Fibroblast of lung (primary cell): Measurements from ENCODE around the gene ABLIM3. TPM values are rescaled to one million over a fixed set of nuclear protein-coding genes. Genes with fewer than 3 reads are reported as not detected.

Experiments
- DNase-seq, 2 donors: peaks; one replicate each; pipeline versions ENCODE4 v3.0.0 to v3.0.0-alpha.2; 2010; ENCODE audit warnings: low read depth in 2 of 2
- H2AFZ ChIP-seq: 2 replicates; pipeline ENCODE4 v1.5.1; 2012; ENCODE audit warnings: low read length, control low read depth, inconsistent platforms
- H3K27ac ChIP-seq: 2 replicates; pipeline ENCODE4 v1.5.1; 2011; ENCODE audit warnings: low read length, control low read depth; ENCODE audit not compliant: insufficient read depth
- H3K27me3 ChIP-seq: 2 replicates; pipeline ENCODE4 v1.5.1; 2011; ENCODE audit warnings: mild to moderate bottlenecking, low read length; ENCODE audit not compliant: control insufficient read depth, insufficient read depth
- H3K36me3 ChIP-seq: 2 replicates; pipeline ENCODE4 v1.5.1; 2011; ENCODE audit warnings: low read length; ENCODE audit not compliant: control insufficient read depth, insufficient read depth
- H3K4me1 ChIP-seq: 2 replicates; pipeline ENCODE4 v1.5.1; 2011; ENCODE audit warnings: low read length; ENCODE audit not compliant: control insufficient read depth, insufficient read depth; ENCODE audit errors: extremely low read depth
- H3K4me2 ChIP-seq: 2 replicates; pipeline ENCODE4 v1.5.1; 2011; ENCODE audit warnings: low read length, control low read depth; ENCODE audit not compliant: insufficient read depth; ENCODE audit errors: extremely low read depth
- H3K4me3 ChIP-seq, 4 experiments: fragments of 200-600 bp in 1 of 4; sonication (generic) in 1 of 4; replicated peaks in 1 of 4; 2 replicates each; pipeline ENCODE4 v1.5.1; 2011 to 2016; ENCODE audit warnings: low read length in 4 of 4, low read depth in 3 of 4, mild to moderate bottlenecking in 3 of 4, control low read depth in 2 of 4, inconsistent platforms in 1 of 4, mixed read lengths in 1 of 4; ENCODE audit not compliant: insufficient read depth in 1 of 4; ENCODE audit errors: control extremely low read depth in 1 of 4
- H3K79me2 ChIP-seq: 2 replicates; pipeline ENCODE4 v1.5.1; 2012; ENCODE audit warnings: mild to moderate bottlenecking, low read length, inconsistent platforms; ENCODE audit not compliant: control insufficient read depth, insufficient read depth
- H3K9ac ChIP-seq: 2 replicates; pipeline ENCODE4 v1.5.1; 2011; ENCODE audit warnings: mild to moderate bottlenecking, low read length, control low read depth; ENCODE audit not compliant: insufficient read depth
- H3K9me3 ChIP-seq: 2 replicates; pipeline ENCODE4 v1.5.1; 2012; ENCODE audit warnings: low read depth, low read length; ENCODE audit not compliant: control insufficient read depth, insufficient read depth
- H4K20me1 ChIP-seq: 2 replicates; pipeline ENCODE4 v1.5.1; 2011; ENCODE audit warnings: low read length; ENCODE audit not compliant: control insufficient read depth, insufficient read depth; ENCODE audit errors: extremely low read depth
- EZH2 ChIP-seq: IDR thresholded peaks from 2 replicates; pipeline ENCODE4 v1.5.1; 2012; ENCODE audit warnings: low read length, control low read depth, mild to moderate bottlenecking; ENCODE audit errors: missing control alignments
- polyA plus RNA-seq, 2 donors: library from polyadenylated mRNA; depleted of rRNA in 1 of 2; stranded (reverse) in 1 of 2; unstranded in 1 of 2; fragments of >200 nt; gene quantifications; 2 replicates each; pipeline ENCODE4 v1.2.1, GENCODE V29; 2011 to 2012; ENCODE audit warnings: missing spikeins in 1 of 2
- total RNA-seq: library from RNA; depleted of rRNA; stranded (reverse); fragments of >200 nt; gene quantifications from 2 replicates; pipeline ENCODE4 v1.2.1, GENCODE V29; 2014
- TF ChIP-seq, protein P1 (sequence below), 2 donors: IDR thresholded peaks in 1 of 2; conservative IDR thresholded peaks in 1 of 2; 1 replicate in 1 of 2; 2 replicates in 1 of 2; pipeline ENCODE4 v1.5.1; 2011 to 2012; ENCODE audit warnings: low read length in 2 of 2, control low read depth in 1 of 2, inconsistent platforms in 1 of 2, low read depth in 1 of 2, mild to moderate bottlenecking in 1 of 2

ABLIM3 gene
- total and polyA plus RNA-seq, 2 donors (not counting 1 experiment from before 2014, with no cell fraction given): 48.1 to 49.9 TPM

GRCh38 chr5:149166591-149167100, 25.4 kb downstream of the ABLIM3 start:
- Histone ChIP-seq H2AFZ (no peak overlapping the region), H3K27me3 (no peaks in the 10 kb centered on the region), H3K9ac (no peak overlapping the region), H3K4me1 (peaks cover 18% of the 10 kb centered on the region), H4K20me1 (no peaks in the 10 kb centered on the region), H3K4me3 (no peak overlapping the region), H3K79me2 (peaks cover 82% of the 10 kb centered on the region), H3K9me3 (no peaks in the 10 kb centered on the region), H3K4me2 (no peak overlapping the region), H3K36me3 (peaks cover 1% of the 10 kb centered on the region), H3K27ac (peak overlapping the region; percentile 26)
- TF ChIP-seq, protein P1, sequence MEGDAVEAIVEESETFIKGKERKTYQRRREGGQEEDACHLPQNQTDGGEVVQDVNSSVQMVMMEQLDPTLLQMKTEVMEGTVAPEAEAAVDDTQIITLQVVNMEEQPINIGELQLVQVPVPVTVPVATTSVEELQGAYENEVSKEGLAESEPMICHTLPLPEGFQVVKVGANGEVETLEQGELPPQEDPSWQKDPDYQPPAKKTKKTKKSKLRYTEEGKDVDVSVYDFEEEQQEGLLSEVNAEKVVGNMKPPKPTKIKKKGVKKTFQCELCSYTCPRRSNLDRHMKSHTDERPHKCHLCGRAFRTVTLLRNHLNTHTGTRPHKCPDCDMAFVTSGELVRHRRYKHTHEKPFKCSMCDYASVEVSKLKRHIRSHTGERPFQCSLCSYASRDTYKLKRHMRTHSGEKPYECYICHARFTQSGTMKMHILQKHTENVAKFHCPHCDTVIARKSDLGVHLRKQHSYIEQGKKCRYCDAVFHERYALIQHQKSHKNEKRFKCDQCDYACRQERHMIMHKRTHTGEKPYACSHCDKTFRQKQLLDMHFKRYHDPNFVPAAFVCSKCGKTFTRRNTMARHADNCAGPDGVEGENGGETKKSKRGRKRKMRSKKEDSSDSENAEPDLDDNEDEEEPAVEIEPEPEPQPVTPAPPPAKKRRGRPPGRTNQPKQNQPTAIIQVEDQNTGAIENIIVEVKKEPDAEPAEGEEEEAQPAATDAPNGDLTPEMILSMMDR (conservative IDR thresholded peaks at IDR 0.05 in 1 of 2, IDR thresholded peaks at IDR 0.05 in 1 of 2; ENCODE audit: low read depth in 1 of 2, low read length in 2 of 2): no peak
- TF ChIP-seq EZH2: no peak
- DNase-seq: peak in 1 of 2 donors; percentile 60

DNA sequence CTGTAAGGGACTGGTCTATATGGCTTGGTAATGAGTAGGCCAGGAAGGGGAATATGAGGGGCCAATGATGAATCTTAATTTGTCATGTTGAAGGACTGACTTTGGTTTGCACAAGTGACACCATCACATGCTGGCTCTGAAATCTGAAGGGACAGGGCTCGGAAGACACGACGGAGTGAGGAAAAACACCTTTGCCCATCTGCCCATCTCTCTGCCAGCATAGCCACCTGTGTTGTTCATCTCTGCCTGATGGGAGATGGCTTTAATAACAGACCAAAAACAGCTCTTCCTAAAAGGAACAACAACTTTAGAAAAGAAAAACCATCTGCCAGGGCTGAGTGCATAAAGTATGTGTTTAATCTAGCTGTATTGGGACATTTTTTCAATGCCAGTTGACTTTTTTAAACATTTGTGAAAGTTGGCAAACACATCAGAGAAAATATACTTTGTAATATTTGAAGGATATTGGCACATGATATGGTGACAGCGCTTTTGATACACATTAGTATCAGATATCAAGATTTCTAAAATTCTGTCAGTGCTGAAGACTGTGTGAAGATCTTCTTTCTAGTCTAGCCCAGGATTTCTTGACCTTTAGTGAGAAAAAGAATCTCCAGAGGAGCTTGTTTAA, 27.1 kb downstream of the ABLIM3 start:
- Histone ChIP-seq H3K4me2 (no peak overlapping the region), H3K27me3 (no peaks in the 10 kb centered on the region), H3K4me3 (no peak overlapping the region), H4K20me1 (no peaks in the 10 kb centered on the region), H3K79me2 (peaks cover 72% of the 10 kb centered on the region), H3K36me3 (peaks cover 1% of the 10 kb centered on the region), H3K4me1 (peaks cover 27% of the 10 kb centered on the region), H2AFZ (no peak overlapping the region), H3K9me3 (no peaks in the 10 kb centered on the region), H3K9ac (no peak overlapping the region), H3K27ac (no peak overlapping the region)
- TF ChIP-seq, protein P1 (conservative IDR thresholded peaks at IDR 0.05 in 1 of 2, IDR thresholded peaks at IDR 0.05 in 1 of 2; ENCODE audit: low read depth in 1 of 2, low read length in 2 of 2): no peak
- no peak for TF ChIP-seq EZH2
- no peak for DNase-seq

- Histone ChIP-seq H3K9ac (no peak overlapping the region), H3K4me2 (no peak overlapping the region), H3K9me3 (no peaks in the 10 kb centered on the region), H2AFZ (no peak overlapping the region), H3K79me2 (peaks cover 56% of the 10 kb centered on the region), H3K4me1 (peaks cover 39% of the 10 kb centered on the region), H4K20me1 (no peaks in the 10 kb centered on the region), H3K27me3 (no peaks in the 10 kb centered on the region), H3K4me3 (no peak overlapping the region), H3K27ac (peak overlapping the region; percentile 53), H3K36me3 (no peaks in the 10 kb centered on the region)
- TF ChIP-seq, protein P1 (conservative IDR thresholded peaks at IDR 0.05 in 1 of 2, IDR thresholded peaks at IDR 0.05 in 1 of 2; ENCODE audit: low read depth in 1 of 2, low read length in 2 of 2): no peak
- no peak for TF ChIP-seq EZH2
- DNase-seq: peak; percentile 64 to 77
These were observed 29.0 kb downstream of the ABLIM3 start for GRCh38 chr5:149170299-149170698.
